ENCODE measurements around the gene ADAM33. TPM values are rescaled to one million over a fixed set of nuclear protein-coding genes. Genes with fewer than 3 reads are reported as not detected.
A peak's percentile ranks its signal among the peaks of the same experiment; 100 is the strongest.

The ADAM33 gene
- total and polyA plus RNA-seq, 2 of the 13 experiments (the other 11 are each of a cell fraction or from before 2014, with no cell fraction given): not detected

DNA sequence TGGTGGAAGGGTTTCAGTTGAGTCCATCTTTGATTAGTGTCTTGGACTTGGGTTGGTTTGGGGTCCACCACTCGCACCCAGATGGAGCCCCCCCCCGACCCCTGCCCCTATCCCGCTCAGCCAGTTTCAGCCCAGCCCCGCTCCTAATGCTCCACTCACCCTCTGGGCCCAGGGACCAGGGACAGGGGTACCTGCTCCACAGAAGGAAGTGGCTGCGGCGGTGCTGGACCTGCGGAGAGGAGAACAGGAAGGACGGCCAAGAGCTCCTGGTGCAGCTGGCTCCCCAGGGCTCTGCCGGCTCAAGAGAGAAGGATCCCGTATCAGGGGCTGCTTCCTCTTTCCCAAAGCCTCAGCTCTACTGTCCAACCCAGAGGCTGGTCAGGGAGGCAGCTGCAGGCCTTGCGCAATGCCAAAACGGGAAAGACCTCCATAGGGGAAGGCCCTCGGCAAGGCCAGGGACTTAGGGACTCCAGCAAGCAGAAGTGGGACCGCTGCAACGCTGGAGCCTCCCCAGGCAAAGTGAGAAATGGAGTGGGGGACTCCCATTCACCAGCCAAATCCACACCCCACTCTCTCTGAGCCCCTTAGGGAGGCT lies 30.6 kb upstream of the ADAM33 start, which contains the start of gene SIGLEC1:
SIGLEC1 (minus strand) TSS at position 322 of the 595 bp plus-strand sequence. CDS start 5,472 bp downstream, outside the sequence.
- no peak for DNase-seq (ENCODE audit: low spot score)
- FAIRE-seq: no peak
- ChIA-PET CTCF (ENCODE audit: low intra/inter-chr PET ratio, low total read pairs) (interaction anchor here (1.2 kb wide), 1 partner anchor 36 kb away, joined by 4 read pairs; no protein-coding TSS in a partner anchor), POLR2A (no interaction called here)
- Histone ChIP-seq H3K79me2 (ENCODE audit: insufficient read depth, low read length) (no peaks in the 10 kb centered on the region), H3K9ac (ENCODE audit: insufficient read depth, low read depth, low read length) (no peak within 1 kb of the TSS), H3K4me3 (replicated peaks in 1 of 3; ENCODE audit: insufficient read depth in 1 of 3, low read depth in 2 of 3, low read length in 3 of 3) (no peak within 1 kb of the TSS), H3K27me3 (ENCODE audit: control insufficient read depth in 1 of 2, insufficient read depth in 2 of 2, low read length in 2 of 2) (peaks cover 0 to 29% of the 10 kb centered on the region in 2 experiments), H3K36me3 (replicated peaks in 1 of 2; ENCODE audit: control insufficient read depth in 1 of 2, insufficient read depth in 2 of 2, low read length in 2 of 2) (no peaks in the 10 kb centered on the region), H3K4me1 (ENCODE audit: insufficient read depth, low read length) (no peaks in the 10 kb centered on the region), H2AFZ (ENCODE audit: low read length) (no peak within 1 kb of the TSS), H3K27ac (ENCODE audit: extremely low read length, insufficient read depth, low read length) (no peak within 1 kb of the TSS), H3K4me2 (ENCODE audit: low read depth, low read length) (no peak within 1 kb of the TSS), H3K9me3 (ENCODE audit: low read length) (no peaks in the 10 kb centered on the region), H4K20me1 (ENCODE audit: insufficient read depth, low read length) (no peaks in the 10 kb centered on the region)
- TF ChIP-seq TEAD3 (CRISPR knock-in tag; optimal IDR thresholded peaks at IDR 0.05; ENCODE audit: borderline replicate concordance) (no peak), CEBPG (CRISPR knock-in tag; IDR thresholded peaks at IDR 0.05) (peak; percentile 59), ZNF382 (CRISPR knock-in tag; IDR thresholded peaks at IDR 0.05; ENCODE audit: borderline replicate concordance) (no peak), TOE1 (CRISPR knock-in tag; IDR thresholded peaks at IDR 0.05) (no peak), CEBPB (IDR thresholded peaks at IDR 0.05; ENCODE audit: borderline replicate concordance, low read depth, low read length) (peak; percentile 94), ZNF570 (CRISPR knock-in tag; IDR thresholded peaks at IDR 0.05; ENCODE audit: borderline replicate concordance) (no peak), STAG1 (CRISPR knock-in tag; IDR thresholded peaks at IDR 0.05) (no peak)
- TF ChIP-seq, protein P1, sequence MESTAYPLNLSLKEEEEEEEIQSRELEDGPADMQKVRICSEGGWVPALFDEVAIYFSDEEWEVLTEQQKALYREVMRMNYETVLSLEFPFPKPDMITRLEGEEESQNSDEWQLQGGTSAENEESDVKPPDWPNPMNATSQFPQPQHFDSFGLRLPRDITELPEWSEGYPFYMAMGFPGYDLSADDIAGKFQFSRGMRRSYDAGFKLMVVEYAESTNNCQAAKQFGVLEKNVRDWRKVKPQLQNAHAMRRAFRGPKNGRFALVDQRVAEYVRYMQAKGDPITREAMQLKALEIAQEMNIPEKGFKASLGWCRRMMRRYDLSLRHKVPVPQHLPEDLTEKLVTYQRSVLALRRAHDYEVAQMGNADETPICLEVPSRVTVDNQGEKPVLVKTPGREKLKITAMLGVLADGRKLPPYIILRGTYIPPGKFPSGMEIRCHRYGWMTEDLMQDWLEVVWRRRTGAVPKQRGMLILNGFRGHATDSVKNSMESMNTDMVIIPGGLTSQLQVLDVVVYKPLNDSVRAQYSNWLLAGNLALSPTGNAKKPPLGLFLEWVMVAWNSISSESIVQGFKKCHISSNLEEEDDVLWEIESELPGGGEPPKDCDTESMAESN (CRISPR knock-in tag; conservative IDR thresholded peaks at IDR 0.05): no peak
- TF ChIP-seq, protein P2, sequence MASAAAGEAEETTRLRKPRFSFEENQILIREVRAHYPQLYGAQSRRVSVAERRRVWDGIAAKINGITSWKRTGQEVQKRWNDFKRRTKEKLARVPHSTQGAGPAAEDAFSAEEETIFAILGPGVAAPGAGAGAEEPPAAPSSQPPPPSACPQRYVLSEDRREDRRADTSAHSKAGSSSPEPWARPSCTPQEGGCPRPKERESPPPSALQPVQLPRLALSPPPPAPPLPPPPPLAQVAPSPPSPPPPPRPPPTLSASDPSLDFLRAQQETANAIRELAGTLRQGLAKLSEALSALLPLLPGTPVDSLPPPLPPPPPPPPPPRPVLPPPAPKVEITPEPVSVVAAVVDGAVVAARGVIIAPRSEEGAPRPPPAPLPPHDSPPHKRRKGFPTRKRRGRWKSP (CRISPR knock-in tag; IDR thresholded peaks at IDR 0.05): no peak
- ATAC-seq: no peak
- 37% methylated on average over 15 of the region's 15 CpGs for WGBS (ENCODE audit: low lambda C conversion rate)
- in situ Hi-C loops (cut with HindIII; ENCODE audit: extremely low pct_ligation_motif_present, low pct_unique_long_range_greater_than_20kb) (loop anchor here (5.0 kb wide), 1 partner anchor 35 kb away; no protein-coding TSS in a partner anchor), intact Hi-C loops (cut with micrococcal nuclease; ENCODE audit: unreplicated experiment) (no loop called here)
- no TSS peak for BruUV-seq (replicated peaks)
